Gastrocnemius medialis (tissue), 4 donors: ENCODE data around the gene PIK3R1. TPM values are rescaled to one million over a fixed set of nuclear protein-coding genes. Genes with fewer than 3 reads are reported as not detected.

Experiments used
- ATAC-seq, 2 donors: fragments of 150-250 bp; one replicate each; pipeline ENCODE4 v1.9.1; 2016
- DNase-seq, 2 donors: peaks; one replicate each; pipeline ENCODE4 v3.0.0-alpha.2; 2019
- H3K27ac ChIP-seq, 4 donors: fragments of 200-600 bp; sonication (generic); 1 replicate in 1 of 4; 2 replicates in 3 of 4; pipeline ENCODE4 v1.5.1; 2016 to 2018; ENCODE audit warnings: mild to moderate bottlenecking in 2 of 4, moderate library complexity in 1 of 4
- H3K27me3 ChIP-seq, 3 donors: fragments of 200-600 bp; sonication (generic) in 2 of 3; 1 replicate in 1 of 3; 2 replicates in 2 of 3; pipeline versions ENCODE4 v1.5.1 to v1.6.0; 2016 to 2019; ENCODE audit warnings: mild to moderate bottlenecking in 1 of 3, moderate library complexity in 1 of 3
- H3K36me3 ChIP-seq, 2 donors: fragments of 200-600 bp; sonication (generic) in 1 of 2; one replicate each; pipeline ENCODE4 v1.5.1; 2017 to 2018
- H3K4me1 ChIP-seq, 2 donors: fragments of 200-600 bp; sonication (generic) in 1 of 2; one replicate each; pipeline ENCODE4 v1.5.1; 2016 to 2017; ENCODE audit warnings: mild to moderate bottlenecking in 2 of 2
- H3K4me3 ChIP-seq, 4 donors: fragments of 200-600 bp; sonication (generic) in 3 of 4; 1 replicate in 1 of 4; 2 replicates in 3 of 4; pipeline ENCODE4 v1.5.1; 2016 to 2019; ENCODE audit warnings: mild to moderate bottlenecking in 2 of 4
- H3K9me3 ChIP-seq, 3 donors: fragments of 200-600 bp; sonication (generic) in 2 of 3; 1 replicate in 1 of 3; 2 replicates in 2 of 3; pipeline ENCODE4 v1.5.1; 2016 to 2019
- CTCF ChIP-seq, 5 experiments: fragments of 450-650 bp in 3 of 5; fragments of 200-600 bp in 2 of 5; sonication (generic) in 2 of 5; IDR thresholded peaks in 4 of 5; conservative IDR thresholded peaks in 1 of 5; 1 replicate in 4 of 5; 2 replicates in 1 of 5; pipeline ENCODE4 v1.5.1; 2016 to 2019; ENCODE audit warnings: antibody characterized with exemption in 5 of 5, mild to moderate bottlenecking in 3 of 5, moderate library complexity in 3 of 5
- POLR2A ChIP-seq, 2 donors: fragments of 450-650 bp; IDR thresholded peaks; one replicate each; pipeline ENCODE4 v1.6.1; 2017; ENCODE audit warnings: antibody characterized with exemption in 2 of 2, mild to moderate bottlenecking in 2 of 2, moderate library complexity in 2 of 2
- in situ Hi-C, 4 donors: fragments of 200-750 bp; cut with MboI; loops; one replicate each; pipeline versions ENCODE4 v1.15.0 to v1.8.0; 2017; ENCODE audit warnings: low sequenced_read_pairs in 4 of 4
- intact Hi-C: fragments of 100-400 bp; cut with DNase I; formaldehyde crosslinking; loops from one replicate; pipeline ENCODE4 v1.15.1; 2023; ENCODE audit warnings: low total_unique reads
- total RNA-seq, 4 donors: library from RNA; depleted of rRNA; stranded (reverse); fragments of >200 nt; gene quantifications; one replicate each; pipeline versions ENCODE4 v1.1.0 to v1.2.3, GENCODE V29; 2016

Gene PIK3R1
- total RNA-seq, 4 donors from 2014 or later = 87.2 to 129 (median 100) TPM

GRCh38 chr5:68217528-68217927 is 2.0 kb downstream of the PIK3R1 start:
- Histone ChIP-seq H3K27ac (peak overlapping the region; percentile 94 to 98 (median 96)), H3K27me3 (no peaks in the 10 kb centered on the region), H3K36me3 (peaks cover 0 to 11% of the 10 kb centered on the region in 2 donors), H3K4me3 (peak overlapping the region; percentile 85 to 100 (median 92)), H3K4me1 (peaks cover 30 to 36% of the 10 kb centered on the region in 2 donors), H3K9me3 (no peaks in the 10 kb centered on the region)
- TF ChIP-seq POLR2A (IDR thresholded peaks at IDR 0.05) (no peak), CTCF (IDR thresholded peaks at IDR 0.05 in 4 of 5, conservative IDR thresholded peaks at IDR 0.05 in 1 of 5) (no peak)
- in situ Hi-C loops (loop anchor here in 1 of 4 donors (25.0 kb wide), 1 partner anchor 730 kb away; no protein-coding TSS in a partner anchor), intact Hi-C loops (loop anchor here (5.0 kb wide), 3 partner anchors 35 to 725 kb away; no protein-coding TSS in a partner anchor)
- no peak for ATAC-seq
- DNase-seq = no peak

GRCh38 chr5:68219161-68219816 is 3.7 kb downstream of the PIK3R1 start:
- TF ChIP-seq POLR2A (IDR thresholded peaks at IDR 0.05) = no peak
- TF ChIP-seq CTCF (IDR thresholded peaks at IDR 0.05 in 4 of 5, conservative IDR thresholded peaks at IDR 0.05 in 1 of 5) = no peak
- Histone ChIP-seq H3K9me3 (no peaks in the 10 kb centered on the region), H3K27ac (peak overlapping the region in 3 of 4 donors; percentile 4 to 23 (median 9)), H3K27me3 (no peaks in the 10 kb centered on the region), H3K36me3 (peaks cover 0 to 11% of the 10 kb centered on the region in 2 donors), H3K4me3 (peak overlapping the region in 3 of 4 donors; percentile 90 to 100 (median 94)), H3K4me1 (peaks cover 41 to 50% of the 10 kb centered on the region in 2 donors)
- no peak for DNase-seq
- intact Hi-C loops = loop anchor here (5.0 kb wide), 3 partner anchors 33 to 727 kb away; no protein-coding TSS in a partner anchor
- in situ Hi-C loops = loop anchor here in 1 of 4 donors (25.0 kb wide), 1 partner anchor 732 kb away; no protein-coding TSS in a partner anchor
- no peak for ATAC-seq

- DNase-seq (no peak), ATAC-seq (no peak)
- no peaks in the 10 kb centered on the region for H3K27me3 ChIP-seq
- peak overlapping the region in 1 of 4 donors; percentile 100 for H3K4me3 ChIP-seq
- in situ Hi-C loops = loop anchor here in 1 of 4 donors (25.0 kb wide), 1 partner anchor 733 kb away; no protein-coding TSS in a partner anchor
- H3K4me1 ChIP-seq = peaks cover 46 to 57% of the 10 kb centered on the region in 2 donors
- peak overlapping the region in 1 of 4 donors; percentile 13 for H3K27ac ChIP-seq
- H3K9me3 ChIP-seq = no peaks in the 10 kb centered on the region
- H3K36me3 ChIP-seq = peaks cover 0 to 11% of the 10 kb centered on the region in 2 donors
- intact Hi-C loops = no loop called here
- TF ChIP-seq CTCF (IDR thresholded peaks at IDR 0.05 in 4 of 5, conservative IDR thresholded peaks at IDR 0.05 in 1 of 5) (no peak), POLR2A (IDR thresholded peaks at IDR 0.05) (no peak)
Observed at GRCh38 chr5:68220260-68220659, 4.7 kb downstream of the PIK3R1 start.

GRCh38 chr5:68220914-68221313 is 5.4 kb downstream of the PIK3R1 start:
- DNase-seq (no peak), ATAC-seq (no peak)
- peak overlapping the region in 1 of 4 donors; percentile 13 for H3K27ac ChIP-seq
- H3K4me1 ChIP-seq = peaks cover 53 to 63% of the 10 kb centered on the region in 2 donors
- in situ Hi-C loops = loop anchor here in 1 of 4 donors (25.0 kb wide), 1 partner anchor 734 kb away; no protein-coding TSS in a partner anchor
- no peak for TF ChIP-seq CTCF (IDR thresholded peaks at IDR 0.05 in 4 of 5, conservative IDR thresholded peaks at IDR 0.05 in 1 of 5)
- TF ChIP-seq POLR2A (IDR thresholded peaks at IDR 0.05) = no peak
- intact Hi-C loops = no loop called here
- H3K36me3 ChIP-seq = peaks cover 0 to 12% of the 10 kb centered on the region in 2 donors
- H3K27me3 ChIP-seq = no peaks in the 10 kb centered on the region
- H3K4me3 ChIP-seq = no peak overlapping the region
- H3K9me3 ChIP-seq = no peaks in the 10 kb centered on the region
